ENCODE data around the gene RNF166. TPM values are rescaled to one million over a fixed set of nuclear protein-coding genes. Genes with fewer than 3 reads are reported as not detected.

RNF166 gene
- total RNA-seq, 1 experiment from 2014 or later: 18.5 TPM

DNA sequence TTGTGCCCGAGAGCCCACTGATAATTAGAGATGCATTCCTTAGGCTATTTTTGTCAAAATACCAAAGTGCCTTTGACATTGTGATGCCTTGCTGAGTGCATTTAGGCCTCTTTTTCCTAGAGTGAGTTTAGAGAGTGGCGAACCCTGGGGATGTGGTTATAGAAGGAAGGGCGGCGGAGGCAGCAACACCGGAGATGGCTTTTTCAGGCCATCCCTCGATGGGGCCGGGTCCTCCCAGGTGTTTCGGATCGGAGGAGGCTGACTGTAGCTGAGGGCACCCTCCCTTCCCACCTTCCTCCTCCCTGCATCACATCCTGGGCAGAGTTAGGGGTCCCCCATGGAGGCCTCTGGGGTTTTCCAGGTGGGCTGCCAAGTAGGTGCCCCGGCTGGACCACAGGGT, 13.3 kb downstream of the RNF166 start:
- DNase-seq (ENCODE audit: low read depth): no peak

GRCh38 chr16:88691924-88692560, 14.2 kb downstream of the RNF166 start:
- no peak for DNase-seq (ENCODE audit: low read depth)

GRCh38 chr16:88691129-88691813, 14.9 kb downstream of the RNF166 start:
- no peak for DNase-seq (ENCODE audit: low read depth)

- no peak for DNase-seq (ENCODE audit: low read depth)
These were observed 15.7 kb downstream of the RNF166 start for GRCh38 chr16:88690341-88691128.

GRCh38 chr16:88688013-88688778, 18.0 kb downstream of the RNF166 start:
- peak; percentile 53 for DNase-seq (ENCODE audit: low read depth)

- no peak for DNase-seq (ENCODE audit: low read depth)
These were observed 18.6 kb downstream of the RNF166 start for GRCh38 chr16:88687676-88688012.

DNA sequence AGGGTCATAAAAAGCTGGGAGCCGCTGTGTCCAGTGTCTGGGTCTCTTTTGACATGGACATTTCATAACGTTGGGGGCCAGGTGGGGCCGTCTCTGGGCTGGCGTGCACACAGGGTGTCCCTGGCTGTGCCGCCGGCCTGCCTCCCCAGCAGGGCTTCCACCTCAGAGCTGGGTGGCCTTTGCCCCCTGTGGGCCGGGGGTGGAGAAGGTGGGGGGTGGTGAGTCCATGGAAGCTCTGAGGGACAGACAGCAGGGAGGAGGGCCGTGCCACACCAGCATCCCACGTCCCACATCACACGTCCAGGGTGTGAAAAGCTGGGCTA, 19.0 kb downstream of the RNF166 start:
- no peak for DNase-seq (ENCODE audit: low read depth)

- peak; percentile 82 for DNase-seq (ENCODE audit: low read depth)
These were observed 19.6 kb downstream of the RNF166 start, which contains the start of gene SNAI3 for GRCh38 chr16:88686439-88687253. Gene SNAI3, minus strand, starts transcription at chr16:88686507. Its CDS starts 101 bp downstream, at chr16:88686406.

DNA sequence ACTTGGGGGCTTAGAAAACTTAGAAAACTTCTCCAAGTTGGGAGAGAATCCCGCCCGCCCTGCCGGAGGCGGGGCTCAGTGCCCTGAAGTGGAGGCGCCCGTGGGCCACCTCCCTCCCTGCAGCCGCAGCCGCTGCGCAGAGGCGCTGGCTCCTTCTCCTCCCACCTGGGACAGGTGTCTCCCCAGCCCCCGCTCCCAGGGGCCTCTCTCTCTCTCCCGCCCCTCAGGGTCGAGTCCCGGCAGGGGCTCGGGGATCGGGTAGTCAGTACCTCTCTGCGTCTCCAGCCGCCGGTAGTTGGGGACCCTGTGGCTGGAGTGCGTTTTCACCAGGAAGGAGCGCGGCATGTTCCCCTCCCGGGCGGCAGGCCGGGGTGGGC, 20.2 kb downstream of the RNF166 start:
- no peak for DNase-seq (ENCODE audit: low read depth)

DNA sequence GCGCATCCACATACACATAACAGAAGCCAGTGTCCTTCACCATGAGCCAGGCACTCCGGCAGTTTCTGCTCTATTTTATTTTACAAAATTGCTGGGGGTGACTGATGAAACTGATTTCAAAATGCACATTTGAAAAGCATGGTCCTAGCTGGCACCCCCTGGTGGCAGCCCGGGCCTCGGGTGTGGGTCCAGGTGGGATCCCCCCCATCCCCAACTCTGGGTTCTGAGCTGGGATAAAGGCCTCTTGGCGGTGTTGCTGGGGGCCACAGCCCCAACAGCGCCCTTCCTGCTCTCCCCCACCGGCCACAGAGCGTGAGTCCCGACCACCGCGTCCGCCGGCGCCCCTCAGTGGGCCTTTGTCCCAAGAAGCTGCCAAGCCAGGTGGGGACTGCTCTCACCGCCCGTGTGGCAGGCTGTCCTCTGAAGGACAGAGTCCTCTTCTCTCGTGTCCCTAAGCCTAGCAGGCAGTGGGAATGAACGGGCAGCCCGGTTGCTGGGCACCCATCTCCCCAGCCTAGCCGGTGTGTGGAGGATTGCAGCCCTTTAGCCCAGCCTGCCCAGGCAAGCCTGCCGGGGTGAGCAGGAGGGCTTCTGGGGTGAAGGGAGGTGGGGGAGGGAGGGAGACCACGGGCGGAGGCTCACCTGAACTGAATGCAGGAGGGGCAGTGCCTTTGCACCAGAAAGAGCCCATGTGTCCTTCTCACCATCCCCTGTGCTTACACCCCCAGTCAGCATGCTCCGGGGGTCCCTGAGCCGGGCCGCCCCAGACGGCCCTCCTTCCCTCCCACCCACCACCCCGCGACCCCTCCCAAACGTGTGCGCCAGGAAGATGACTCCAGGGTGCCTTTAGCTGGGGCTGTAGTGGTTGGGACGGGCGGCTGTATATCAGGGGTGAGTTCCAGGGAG, 20.8 kb downstream of the RNF166 start:
- DNase-seq (ENCODE audit: low read depth): peak; percentile 63

- DNase-seq (ENCODE audit: low read depth): no peak
These were observed 21.5 kb downstream of the RNF166 start for GRCh38 chr16:88684569-88685155.

DNA sequence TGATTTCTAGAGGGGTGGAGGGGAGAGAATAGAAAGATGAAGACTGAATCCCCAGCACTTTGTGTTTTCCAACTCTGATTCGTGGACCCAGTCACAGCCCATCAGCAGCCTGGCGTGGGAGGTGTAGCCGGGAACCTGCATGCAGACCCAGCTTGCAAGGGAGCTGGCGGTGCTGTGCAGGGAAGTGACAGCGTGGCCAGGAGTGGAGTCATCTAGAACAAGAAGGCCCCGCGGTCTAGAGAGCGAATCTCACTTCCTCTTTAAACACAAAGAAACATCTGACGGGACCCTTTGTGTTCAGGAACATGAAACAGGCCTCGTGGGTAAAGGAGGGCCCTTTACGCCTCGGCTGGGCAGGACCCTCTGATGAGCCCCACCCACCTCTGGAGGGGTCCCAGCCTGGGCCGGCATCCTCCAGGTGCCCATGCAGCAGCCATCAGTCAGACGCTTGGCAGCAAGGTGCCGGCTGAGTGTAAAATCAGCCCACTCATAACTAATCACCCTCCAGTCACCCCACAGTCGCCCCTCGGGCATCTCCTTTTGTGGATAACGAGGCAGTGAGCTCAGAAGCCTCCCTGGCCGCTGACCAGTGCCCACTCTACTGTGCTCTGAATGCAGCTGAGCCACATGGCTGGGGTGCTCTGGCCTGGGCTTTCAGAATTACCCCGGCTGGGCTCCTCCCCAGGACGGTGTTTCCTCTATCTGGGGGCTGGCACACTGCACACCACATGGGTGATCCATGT, 24.3 kb downstream of the RNF166 start:
- no peak for DNase-seq (ENCODE audit: low read depth)

DNA sequence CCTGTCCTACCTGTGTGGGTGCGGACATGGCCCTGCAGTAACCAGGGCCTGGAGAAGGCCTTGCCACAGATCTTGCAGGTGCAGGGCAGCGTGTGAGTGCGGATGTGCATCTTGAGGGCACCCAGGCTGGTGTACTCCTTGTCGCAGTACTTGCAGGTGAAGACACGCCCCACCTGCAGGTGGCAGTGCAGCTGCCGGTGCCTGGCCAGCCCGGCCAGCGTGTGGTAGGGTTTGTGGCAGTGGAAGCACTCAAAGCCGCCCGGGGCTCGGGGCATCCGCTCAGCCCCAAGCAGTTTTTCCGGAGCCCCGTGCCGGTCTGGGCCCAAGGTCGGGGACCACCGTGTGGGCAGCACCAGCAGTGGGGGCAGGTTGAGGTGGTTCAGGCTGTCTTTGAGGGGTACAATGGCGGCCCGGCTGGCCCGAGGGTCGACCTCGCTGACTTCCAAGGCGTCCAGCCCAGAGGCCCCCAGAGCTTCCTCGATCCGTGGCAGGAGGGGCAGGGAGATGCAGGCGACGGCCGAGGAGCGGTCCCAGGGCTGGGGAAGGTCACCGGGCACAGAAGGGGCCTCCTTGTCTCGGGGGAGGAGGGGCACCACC, 25.0 kb downstream of the RNF166 start:
- no peak for DNase-seq (ENCODE audit: low read depth)

GRCh38 chr16:88680554-88681083, 25.6 kb downstream of the RNF166 start:
- DNase-seq (ENCODE audit: low read depth): no peak

- no peak for DNase-seq (ENCODE audit: low read depth)
These were observed 27.8 kb downstream of the RNF166 start for GRCh38 chr16:88678224-88678979.

- no peak for DNase-seq (ENCODE audit: low read depth)
These were observed 28.5 kb downstream of the RNF166 start for GRCh38 chr16:88677721-88678120.

DNA sequence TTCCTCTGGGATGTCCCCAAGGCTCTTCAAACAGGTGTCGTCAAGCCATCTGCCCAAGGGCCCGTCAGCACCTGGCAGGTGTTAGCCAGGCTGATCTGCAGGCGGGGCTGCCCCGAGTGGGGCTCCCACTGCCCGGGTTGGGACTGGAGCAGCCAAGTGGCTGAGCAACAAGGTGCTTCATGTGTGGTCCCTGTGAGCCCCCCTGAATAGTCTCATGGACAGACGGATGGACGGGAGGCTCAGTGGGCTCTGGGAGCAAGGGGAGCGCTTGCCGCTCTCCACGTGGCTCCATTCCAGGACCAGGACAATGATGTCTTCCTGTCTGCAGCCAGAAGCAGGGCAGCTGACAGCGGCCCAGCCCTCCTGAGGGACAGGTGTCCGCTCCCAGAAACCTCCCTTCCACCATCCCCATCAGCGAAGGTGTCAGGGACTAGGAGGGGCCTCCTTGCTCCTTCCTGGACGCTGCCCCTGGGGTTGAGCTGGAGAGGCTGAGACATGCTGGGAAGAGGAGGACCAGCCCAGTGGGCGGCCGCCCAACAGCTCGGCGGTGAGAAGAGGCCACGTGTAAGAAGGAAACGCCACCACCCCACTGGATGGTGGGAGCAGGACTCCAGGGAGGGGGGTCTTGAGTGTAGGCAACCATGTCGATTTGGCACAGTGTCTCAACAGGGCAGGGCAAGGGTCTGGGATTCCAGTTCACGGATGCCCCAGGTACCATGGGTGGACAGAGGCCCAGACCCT, 29.5 kb downstream of the RNF166 start:
- DNase-seq (ENCODE audit: low read depth): no peak

All from Daoy (cell line).